Measurements from ENCODE around the gene PCBD1. TPM values are rescaled to one million over a fixed set of nuclear protein-coding genes. Genes with fewer than 3 reads are reported as not detected.

PCBD1 gene
- total RNA-seq, 1 donor from 2014 or later, result 34.6 TPM

GRCh38 chr10:70935125-70935625 lies 46.8 kb upstream of the PCBD1 start:
- Histone ChIP-seq H3K9ac (no peak overlapping the region), H3K4me1 (peaks cover 3% of the 10 kb centered on the region), H3K4me3 (no peak overlapping the region), H3K4me2 (no peak overlapping the region), H4K20me1 (ENCODE audit: low read depth) (no peaks in the 10 kb centered on the region), H3K27me3 (no peaks in the 10 kb centered on the region), H3K9me3 (ENCODE audit: low read depth) (no peaks in the 10 kb centered on the region), H3K27ac (no peak overlapping the region), H3F3A (ENCODE audit: low read depth) (peaks cover 4% of the 10 kb centered on the region), H3K79me2 (ENCODE audit: low read depth) (no peaks in the 10 kb centered on the region), H2AFZ (replicated peaks) (no peak overlapping the region), H3K36me3 (no peaks in the 10 kb centered on the region)
- Mint-ChIP-seq H3K27ac (no peak overlapping the region), H3K4me1 (peaks cover 18% of the 10 kb centered on the region), H3K27me3 (ENCODE audit: insufficient read depth, low read depth) (peaks cover 11% of the 10 kb centered on the region), H3K36me3 (no peaks in the 10 kb centered on the region), H3K9me3 (no peaks in the 10 kb centered on the region), H3K4me3 (no peak overlapping the region)
- TF ChIP-seq EZH2 (IDR thresholded peaks at IDR 0.05), result no peak
- TF ChIP-seq EZH2phosphoT487 (IDR thresholded peaks at IDR 0.05), result no peak
- TF ChIP-seq, protein P1, sequence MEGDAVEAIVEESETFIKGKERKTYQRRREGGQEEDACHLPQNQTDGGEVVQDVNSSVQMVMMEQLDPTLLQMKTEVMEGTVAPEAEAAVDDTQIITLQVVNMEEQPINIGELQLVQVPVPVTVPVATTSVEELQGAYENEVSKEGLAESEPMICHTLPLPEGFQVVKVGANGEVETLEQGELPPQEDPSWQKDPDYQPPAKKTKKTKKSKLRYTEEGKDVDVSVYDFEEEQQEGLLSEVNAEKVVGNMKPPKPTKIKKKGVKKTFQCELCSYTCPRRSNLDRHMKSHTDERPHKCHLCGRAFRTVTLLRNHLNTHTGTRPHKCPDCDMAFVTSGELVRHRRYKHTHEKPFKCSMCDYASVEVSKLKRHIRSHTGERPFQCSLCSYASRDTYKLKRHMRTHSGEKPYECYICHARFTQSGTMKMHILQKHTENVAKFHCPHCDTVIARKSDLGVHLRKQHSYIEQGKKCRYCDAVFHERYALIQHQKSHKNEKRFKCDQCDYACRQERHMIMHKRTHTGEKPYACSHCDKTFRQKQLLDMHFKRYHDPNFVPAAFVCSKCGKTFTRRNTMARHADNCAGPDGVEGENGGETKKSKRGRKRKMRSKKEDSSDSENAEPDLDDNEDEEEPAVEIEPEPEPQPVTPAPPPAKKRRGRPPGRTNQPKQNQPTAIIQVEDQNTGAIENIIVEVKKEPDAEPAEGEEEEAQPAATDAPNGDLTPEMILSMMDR (IDR thresholded peaks at IDR 0.05), result no peak
- DNase-seq (ENCODE audit: low spot score), result no peak

- TF ChIP-seq, protein P1 (IDR thresholded peaks at IDR 0.05), result no peak
- no peak for TF ChIP-seq EZH2 (IDR thresholded peaks at IDR 0.05)
- TF ChIP-seq EZH2phosphoT487 (IDR thresholded peaks at IDR 0.05), result no peak
Observed at GRCh38 chr10:70934701-70935100, 46.3 kb upstream of the PCBD1 start.

GRCh38 chr10:70932392-70933196 lies 44.2 kb upstream of the PCBD1 start:
- H3K9ac ChIP-seq, result no peak overlapping the region
- H3K27me3 Mint-ChIP-seq (ENCODE audit: insufficient read depth, low read depth), result peaks cover 8% of the 10 kb centered on the region
- no peaks in the 10 kb centered on the region for H3K36me3 ChIP-seq
- no peaks in the 10 kb centered on the region for H3K4me1 ChIP-seq
- no peak overlapping the region for H3K4me3 ChIP-seq
- H3K27me3 ChIP-seq, result no peaks in the 10 kb centered on the region
- H3K27ac Mint-ChIP-seq, result no peak overlapping the region
- no peak for DNase-seq (ENCODE audit: low spot score)
- H3K4me1 Mint-ChIP-seq, result peaks cover 14% of the 10 kb centered on the region
- H4K20me1 ChIP-seq (ENCODE audit: low read depth), result no peaks in the 10 kb centered on the region
- TF ChIP-seq, protein P1 (IDR thresholded peaks at IDR 0.05), result no peak
- TF ChIP-seq EZH2 (IDR thresholded peaks at IDR 0.05) (no peak), EZH2phosphoT487 (IDR thresholded peaks at IDR 0.05) (no peak)
- H3K4me2 ChIP-seq, result no peak overlapping the region
- H3K9me3 Mint-ChIP-seq, result no peaks in the 10 kb centered on the region
- H3K9me3 ChIP-seq (ENCODE audit: low read depth), result no peaks in the 10 kb centered on the region
- no peaks in the 10 kb centered on the region for H3K36me3 Mint-ChIP-seq
- no peak overlapping the region for H3K4me3 Mint-ChIP-seq
- no peaks in the 10 kb centered on the region for H3K79me2 ChIP-seq (ENCODE audit: low read depth)
- no peak overlapping the region for H2AFZ ChIP-seq (replicated peaks)
- H3F3A ChIP-seq (ENCODE audit: low read depth), result no peaks in the 10 kb centered on the region
- no peak overlapping the region for H3K27ac ChIP-seq

More at GRCh38 chr10:70934701-70935100, 46.3 kb upstream of the PCBD1 start:
- no peaks in the 10 kb centered on the region for H4K20me1 ChIP-seq (ENCODE audit: low read depth)
- H3K27me3 ChIP-seq, result no peaks in the 10 kb centered on the region
- H3K9me3 Mint-ChIP-seq, result no peaks in the 10 kb centered on the region
- H3K4me1 ChIP-seq, result peaks cover 2% of the 10 kb centered on the region
- H3K27ac Mint-ChIP-seq, result no peak overlapping the region
- no peaks in the 10 kb centered on the region for H3K36me3 ChIP-seq
- peaks cover 8% of the 10 kb centered on the region for H3K27me3 Mint-ChIP-seq (ENCODE audit: insufficient read depth, low read depth)
- peaks cover 15% of the 10 kb centered on the region for H3K4me1 Mint-ChIP-seq
- no peaks in the 10 kb centered on the region for H3K9me3 ChIP-seq (ENCODE audit: low read depth)
- H3K36me3 Mint-ChIP-seq, result no peaks in the 10 kb centered on the region
- no peak overlapping the region for H3K4me3 ChIP-seq
- no peak overlapping the region for H3K27ac ChIP-seq
- no peak overlapping the region for H3K4me2 ChIP-seq
- no peak overlapping the region for H2AFZ ChIP-seq (replicated peaks)
- no peak overlapping the region for H3K9ac ChIP-seq
- no peak for DNase-seq (ENCODE audit: low spot score)
- H3K4me3 Mint-ChIP-seq, result no peak overlapping the region
- H3K79me2 ChIP-seq (ENCODE audit: low read depth), result no peaks in the 10 kb centered on the region
- peaks cover 2% of the 10 kb centered on the region for H3F3A ChIP-seq (ENCODE audit: low read depth)

Measured in neural progenitor cell (in vitro differentiated cells).